IMR-90 (cell line): ENCODE results near the gene C6orf141. TPM values are rescaled to one million over a fixed set of nuclear protein-coding genes. Genes with fewer than 3 reads are reported as not detected.

Experiments used
- ATAC-seq: fragments of 200-7000 bp; cut with Tn5 transposase; 2 replicates; pipeline ENCODE4 v1.9.1; 2020; ENCODE audit warnings: low read depth, mild to moderate bottlenecking, moderate library complexity
- BruUV-seq: library from RNA; stranded (reverse); fragments of 400-500 nt; replicated peaks from 2 replicates; lab custom pipeline; 2021; lab: Mats Ljungman, UMichigan
- CTCF ChIA-PET: fragments of 300-600 bp; formaldehyde crosslinking; extraction: SDS; loops from one replicate; lab custom pipeline; 2021; ENCODE audit warnings: antibody characterized with exemption; lab: Yijun Ruan, JAX
- POLR2A ChIA-PET: fragments of 300-600 bp; sonication (Branson Sonifier 250); formaldehyde crosslinking; loops from one replicate; lab custom pipeline; 2022; ENCODE audit warnings: antibody characterized with exemption; ENCODE audit not compliant: unreplicated experiment; lab: Charles Lee
- DNase-seq: peaks from one replicate; pipeline ENCODE4 v3.0.0; 2013
- H2AFZ ChIP-seq: replicated peaks from 2 replicates; pipeline ENCODE3; 2013; ENCODE audit warnings: low read length, mild to moderate bottlenecking; ENCODE audit not compliant: poor library complexity
- H2AK5ac ChIP-seq: 2 replicates; pipeline ENCODE4 v1.6.1; 2013; ENCODE audit warnings: low read depth, low read length, inconsistent platforms
- H2AK9ac ChIP-seq: replicated peaks from 2 replicates; pipeline ENCODE3; 2013; ENCODE audit warnings: mild to moderate bottlenecking, low read depth, low read length, moderate library complexity; ENCODE audit not compliant: poor library complexity
- H2BK120ac ChIP-seq: 2 replicates; pipeline ENCODE4 v1.6.1; 2013; ENCODE audit warnings: low read depth, low read length, inconsistent platforms
- H2BK15ac ChIP-seq: 3 replicates; pipeline ENCODE4 v1.6.1; 2013; ENCODE audit warnings: low read depth, low read length, inconsistent platforms
- H2BK20ac ChIP-seq: 2 replicates; pipeline ENCODE4 v1.6.1; 2013; ENCODE audit warnings: low read depth, mild to moderate bottlenecking, inconsistent platforms, low read length, moderate library complexity
- H2BK5ac ChIP-seq: 2 replicates; pipeline ENCODE4 v1.6.1; 2013; ENCODE audit warnings: mild to moderate bottlenecking, low read depth, low read length, inconsistent platforms; ENCODE audit not compliant: poor library complexity, severe bottlenecking
- H3K14ac ChIP-seq: replicated peaks from 2 replicates; pipeline ENCODE4 v1.6.1; 2013; ENCODE audit warnings: low read depth, low read length, inconsistent platforms
- H3K18ac ChIP-seq: 2 replicates; pipeline ENCODE4 v1.6.1; 2013; ENCODE audit warnings: low read depth, low read length, control low read depth
- H3K23ac ChIP-seq: 2 replicates; pipeline ENCODE4 v1.6.1; 2013; ENCODE audit warnings: low read depth, low read length, inconsistent platforms
- H3K27ac ChIP-seq: 2 replicates; pipeline ENCODE4 v1.5.1; 2013; ENCODE audit warnings: mild to moderate bottlenecking, control low read depth, low read length; ENCODE audit not compliant: insufficient read depth
- H3K27me3 ChIP-seq: 2 replicates; pipeline ENCODE4 v1.6.1; 2013; ENCODE audit warnings: low read length; ENCODE audit not compliant: control insufficient read depth, insufficient read depth
- H3K36me3 ChIP-seq: 2 replicates; pipeline ENCODE4 v1.6.1; 2013; ENCODE audit warnings: low read length, mixed read lengths; ENCODE audit not compliant: control insufficient read depth, insufficient read depth
- H3K4ac ChIP-seq: 2 replicates; pipeline ENCODE4 v1.6.1; 2013; ENCODE audit warnings: low read depth, low read length, inconsistent platforms
- H3K4me1 ChIP-seq: 2 replicates; pipeline ENCODE4 v1.6.1; 2013; ENCODE audit warnings: low read length, mixed read lengths; ENCODE audit not compliant: control insufficient read depth, insufficient read depth
- H3K4me2 ChIP-seq: 2 replicates; pipeline ENCODE4 v1.6.1; 2013; ENCODE audit warnings: low read depth, mild to moderate bottlenecking, control low read depth, low read length, moderate library complexity
- H3K4me3 ChIP-seq: 2 replicates; pipeline ENCODE4 v1.5.1; 2013; ENCODE audit warnings: low read depth, mild to moderate bottlenecking, control low read depth, low read length, moderate library complexity; ENCODE audit not compliant: insufficient read depth
- H3K56ac ChIP-seq: 2 replicates; pipeline ENCODE4 v1.6.1; 2013; ENCODE audit warnings: low read length, inconsistent platforms; ENCODE audit not compliant: insufficient read depth; ENCODE audit errors: extremely low read depth
- H3K79me1 ChIP-seq, 2 experiments: 2 replicates each; pipeline ENCODE4 v1.6.1; 2013; ENCODE audit warnings: low read length in 2 of 2, inconsistent platforms in 1 of 2, low read depth in 1 of 2
- H3K9ac ChIP-seq: 2 replicates; pipeline ENCODE4 v1.6.1; 2013; ENCODE audit warnings: low read depth, low read length, control low read depth
- H3K9me1 ChIP-seq: 2 replicates; pipeline ENCODE4 v1.6.1; 2013; ENCODE audit warnings: low read length, inconsistent platforms; ENCODE audit not compliant: insufficient read depth
- H3K9me3 ChIP-seq: 2 replicates; pipeline ENCODE4 v1.6.1; 2013; ENCODE audit warnings: low read length; ENCODE audit not compliant: control insufficient read depth, insufficient read depth
- H4K20me1 ChIP-seq: 2 replicates; pipeline ENCODE4 v1.6.1; 2013; ENCODE audit warnings: low read length, inconsistent platforms; ENCODE audit not compliant: insufficient read depth
- H4K5ac ChIP-seq: 2 replicates; pipeline ENCODE4 v1.6.1; 2013; ENCODE audit warnings: mild to moderate bottlenecking, low read depth, low read length, control low read depth
- H4K8ac ChIP-seq, 2 experiments: 2 replicates each; pipeline ENCODE4 v1.6.1; 2013; ENCODE audit warnings: low read depth in 2 of 2, low read length in 2 of 2, control low read depth in 1 of 2, inconsistent platforms in 1 of 2
- H4K91ac ChIP-seq: 2 replicates; pipeline ENCODE4 v1.6.1; 2013; ENCODE audit warnings: low read depth, low read length, inconsistent platforms; ENCODE audit not compliant: insufficient read depth
- CHD1 ChIP-seq: IDR thresholded peaks from 2 replicates; pipeline ENCODE4 v1.6.1; 2012; ENCODE audit warnings: low read depth, low read length, improper control_type of control experiment
- CTCF ChIP-seq: conservative IDR thresholded peaks from 2 replicates; pipeline ENCODE4 v1.5.1; 2012; ENCODE audit warnings: mild to moderate bottlenecking, low read depth, low read length, improper control_type of control experiment
- ELK1 ChIP-seq: fragments of 150-350 bp; IDR thresholded peaks from 2 replicates; pipeline ENCODE4 v1.6.1; 2016; ENCODE audit warnings: low read depth, mild to moderate bottlenecking, low read length, moderate library complexity, borderline replicate concordance
- MAFK ChIP-seq: IDR thresholded peaks from 2 replicates; pipeline ENCODE4 v1.6.1; 2012; ENCODE audit warnings: low read depth, low read length, improper control_type of control experiment
- MAZ ChIP-seq: IDR thresholded peaks from 2 replicates; pipeline ENCODE4 v1.6.1; 2012; ENCODE audit warnings: low read depth, mild to moderate bottlenecking, low read length, improper control_type of control experiment, moderate library complexity, borderline replicate concordance
- NFE2L2 ChIP-seq: fragments of 150-350 bp; IDR thresholded peaks from 2 replicates; pipeline ENCODE4 v1.6.1; 2016; ENCODE audit warnings: low read depth, mild to moderate bottlenecking, low read length
- POLR2A ChIP-seq: IDR thresholded peaks from 2 replicates; pipeline ENCODE4 v1.6.1; 2012; ENCODE audit warnings: mild to moderate bottlenecking, low read depth, low read length
- RAD21 ChIP-seq: IDR thresholded peaks from 2 replicates; pipeline ENCODE4 v1.6.1; 2012; ENCODE audit warnings: low read length, improper control_type of control experiment
- RCOR1 ChIP-seq: IDR thresholded peaks from 2 replicates; pipeline ENCODE4 v1.6.1; 2012; ENCODE audit warnings: mild to moderate bottlenecking, low read length, improper control_type of control experiment; ENCODE audit not compliant: insufficient replicate concordance
- RFX5 ChIP-seq: IDR thresholded peaks from 2 replicates; pipeline ENCODE4 v1.8.0; 2012; ENCODE audit warnings: low read depth, mild to moderate bottlenecking, low read length, moderate library complexity
- SMC3 ChIP-seq: fragments of 150-350 bp; IDR thresholded peaks from 2 replicates; pipeline ENCODE4 v1.6.1; 2016; ENCODE audit warnings: low read depth, mild to moderate bottlenecking, antibody characterized with exemption, low read length, moderate library complexity
- USF2 ChIP-seq: fragments of 150-350 bp; IDR thresholded peaks from 2 replicates; pipeline ENCODE4 v1.6.1; 2017; ENCODE audit warnings: mild to moderate bottlenecking, antibody characterized with exemption, low read length, low read depth
- WGBS, 2 experiments: methylation state at CpG; one replicate each; pipeline versions ENCODE4 v1.1.5 to v1.1.7; 2013; ENCODE audit warnings: missing lambda C conversion rate in 2 of 2; ENCODE audit not compliant: insufficient read length in 1 of 2; ENCODE audit errors: extremely low coverage in 2 of 2; 5-methylcytosine and 5-hydroxymethylcytosine counted together
- dilution Hi-C: fragments of 300-500 bp; cut with HindIII; formaldehyde crosslinking; loops from one replicate; pipeline ENCODE4 v1.14.3; 2018; ENCODE audit warnings: low sequenced_read_pairs; ENCODE audit not compliant: unreplicated experiment
- in situ Hi-C: fragments of 300-500 bp; cut with MboI; formaldehyde crosslinking; loops from 3 replicates; pipeline ENCODE4 v1.14.3; 2019; ENCODE audit warnings: low sequenced_read_pairs, inconsistent platforms, mixed read lengths
- intact Hi-C: fragments of 100-400 bp; cut with micrococcal nuclease; formaldehyde crosslinking; loops from 2 replicates; pipeline ENCODE4 v1.10.0; 2022
- polyA plus RNA-seq, 3 experiments: library from polyadenylated mRNA; depleted of rRNA; stranded (reverse); fragments of >200 nt; gene quantifications; 2 replicates each; pipeline ENCODE4 v1.2.3, GENCODE V29; 2012; ENCODE audit warnings: low replicate concordance in 1 of 3
- total RNA-seq: library from RNA; depleted of rRNA; stranded (reverse); fragments of >200 nt; gene quantifications from 2 replicates; pipeline ENCODE4 v1.2.3, GENCODE V29; 2012

The C6orf141 gene
- total and polyA plus RNA-seq, 2 of the 4 experiments (the other 2 are of a cell fraction) = not detected

- no peak for TF ChIP-seq CTCF
These were observed 34.3 kb upstream of the C6orf141 start (continued) for GRCh38 chr6:49516147-49516505.

- H4K20me1 ChIP-seq = no peaks in the 10 kb centered on the region
- BruUV-seq = no TSS peak
- dilution Hi-C loops (no loop called here), intact Hi-C loops (no loop called here), in situ Hi-C loops (no loop called here)
- no peak overlapping the region for H4K5ac ChIP-seq
- H2BK5ac ChIP-seq = no peak overlapping the region
- no peak overlapping the region for H3K14ac ChIP-seq
- no peak overlapping the region for H4K91ac ChIP-seq
- no peak overlapping the region for H3K27ac ChIP-seq
- H2BK120ac ChIP-seq = no peak overlapping the region
- no peaks in the 10 kb centered on the region for H3K9me3 ChIP-seq
- H3K23ac ChIP-seq = no peak overlapping the region
- ChIA-PET CTCF (interaction anchor here (0.9 kb wide), 1 partner anchor 14 kb away, joined by 3 read pairs; no protein-coding TSS in a partner anchor), POLR2A (no interaction called here)
- no peak overlapping the region for H3K9ac ChIP-seq
- no peak overlapping the region for H2AK9ac ChIP-seq
- no peak for DNase-seq
- H2AK5ac ChIP-seq = no peak overlapping the region
- no peaks in the 10 kb centered on the region for H3K9me1 ChIP-seq
- H2BK15ac ChIP-seq = no peak overlapping the region
- no peak overlapping the region for H3K4me2 ChIP-seq
- no peaks in the 10 kb centered on the region for H3K79me1 ChIP-seq
- no peak overlapping the region for H4K8ac ChIP-seq
- H3K4me3 ChIP-seq = no peak overlapping the region
- H3K4ac ChIP-seq = no peak overlapping the region
- no peak overlapping the region for H2BK20ac ChIP-seq
- no peaks in the 10 kb centered on the region for H3K36me3 ChIP-seq
- H3K4me1 ChIP-seq = no peaks in the 10 kb centered on the region
- no peak overlapping the region for H2AFZ ChIP-seq
- no peak overlapping the region for H3K56ac ChIP-seq
- no peak overlapping the region for H3K18ac ChIP-seq
- H3K27me3 ChIP-seq = no peaks in the 10 kb centered on the region
- no peak for ATAC-seq
- no CpG with 5 or more reads among the region's 2 CpGs for WGBS, 2 experiments
- TF ChIP-seq USF2 (no peak), CHD1 (no peak), CTCF (no peak), RCOR1 (no peak), SMC3 (no peak), RAD21 (no peak), ELK1 (no peak), NFE2L2 (no peak), MAZ (no peak), RFX5 (no peak), POLR2A (no peak), MAFK (no peak)
These were observed 32.5 kb upstream of the C6orf141 start for GRCh38 chr6:49517919-49518318.
